ENCODE results near the gene CFAP251.

DNA sequence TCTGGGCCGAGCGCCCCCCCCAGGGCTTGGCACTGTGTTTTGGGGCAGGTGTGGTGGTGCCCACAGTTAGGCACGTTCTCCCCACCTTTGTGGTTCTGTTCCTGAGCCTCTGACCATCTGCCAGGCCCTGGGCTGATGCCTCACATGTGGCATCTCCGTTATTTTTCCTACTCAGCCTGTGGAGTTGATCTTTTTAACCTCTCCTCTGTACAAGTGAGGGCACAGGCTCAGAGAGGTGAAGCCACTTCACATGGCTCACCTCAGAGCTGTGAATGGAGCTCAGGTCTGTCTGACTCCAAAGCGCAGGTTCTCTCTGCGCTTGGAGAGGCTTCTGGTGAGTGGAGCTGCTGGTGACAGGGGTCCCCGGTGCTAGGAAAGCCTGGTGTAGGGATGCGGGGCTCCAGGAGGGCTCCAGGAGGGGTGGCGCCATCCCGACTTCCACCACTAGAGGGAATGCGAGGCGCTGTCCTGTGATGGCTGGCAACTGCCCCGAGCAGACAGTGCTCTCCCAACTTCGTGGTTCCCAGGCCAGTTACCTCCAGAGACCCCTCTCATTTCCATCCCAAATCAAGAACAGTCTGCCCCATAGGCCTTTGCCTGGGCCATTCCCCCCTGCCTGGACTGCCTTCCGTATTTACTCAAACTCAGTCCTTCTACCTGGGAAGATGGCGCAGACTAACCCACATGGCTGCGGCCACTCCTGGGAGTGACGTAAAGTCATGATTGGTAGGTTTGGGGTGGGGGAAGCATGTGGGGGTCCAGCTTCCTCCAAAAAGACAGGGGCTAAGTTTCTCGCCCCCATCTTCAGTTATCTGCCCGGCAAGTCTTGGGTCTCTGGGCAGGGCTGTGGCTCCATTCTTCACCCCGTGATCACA lies 113.2 kb downstream of the CFAP251 start:
- TF ChIP-seq, protein P1, sequence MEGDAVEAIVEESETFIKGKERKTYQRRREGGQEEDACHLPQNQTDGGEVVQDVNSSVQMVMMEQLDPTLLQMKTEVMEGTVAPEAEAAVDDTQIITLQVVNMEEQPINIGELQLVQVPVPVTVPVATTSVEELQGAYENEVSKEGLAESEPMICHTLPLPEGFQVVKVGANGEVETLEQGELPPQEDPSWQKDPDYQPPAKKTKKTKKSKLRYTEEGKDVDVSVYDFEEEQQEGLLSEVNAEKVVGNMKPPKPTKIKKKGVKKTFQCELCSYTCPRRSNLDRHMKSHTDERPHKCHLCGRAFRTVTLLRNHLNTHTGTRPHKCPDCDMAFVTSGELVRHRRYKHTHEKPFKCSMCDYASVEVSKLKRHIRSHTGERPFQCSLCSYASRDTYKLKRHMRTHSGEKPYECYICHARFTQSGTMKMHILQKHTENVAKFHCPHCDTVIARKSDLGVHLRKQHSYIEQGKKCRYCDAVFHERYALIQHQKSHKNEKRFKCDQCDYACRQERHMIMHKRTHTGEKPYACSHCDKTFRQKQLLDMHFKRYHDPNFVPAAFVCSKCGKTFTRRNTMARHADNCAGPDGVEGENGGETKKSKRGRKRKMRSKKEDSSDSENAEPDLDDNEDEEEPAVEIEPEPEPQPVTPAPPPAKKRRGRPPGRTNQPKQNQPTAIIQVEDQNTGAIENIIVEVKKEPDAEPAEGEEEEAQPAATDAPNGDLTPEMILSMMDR (IDR thresholded peaks at IDR 0.05) = peak; percentile 44 to 76 (median 62)
- no peak for TF ChIP-seq POLR2A (IDR thresholded peaks at IDR 0.05)

Measured in esophagus squamous epithelium (tissue), 4 donors.